Measurements from ENCODE around the gene GNA14. TPM values are rescaled to one million over a fixed set of nuclear protein-coding genes. Genes with fewer than 3 reads are reported as not detected.
"Not testable (repeated sequence)": the region's sequence is repeated elsewhere in the genome, so short reads cannot be mapped to it uniquely, and the experiment has no call there.

Gene GNA14
- total RNA-seq, 1 donor from 2014 or later, result 4.1 TPM

- not testable (repeated sequence) for DNase-seq (ENCODE audit: low read depth in 2 of 2)
Measured at GRCh38 chr9:77408521-77408920, 239.6 kb downstream of the GNA14 start.

GRCh38 chr9:77403239-77403638 is 244.9 kb downstream of the GNA14 start:
- DNase-seq (ENCODE audit: low read depth in 2 of 2), result no peak

DNA sequence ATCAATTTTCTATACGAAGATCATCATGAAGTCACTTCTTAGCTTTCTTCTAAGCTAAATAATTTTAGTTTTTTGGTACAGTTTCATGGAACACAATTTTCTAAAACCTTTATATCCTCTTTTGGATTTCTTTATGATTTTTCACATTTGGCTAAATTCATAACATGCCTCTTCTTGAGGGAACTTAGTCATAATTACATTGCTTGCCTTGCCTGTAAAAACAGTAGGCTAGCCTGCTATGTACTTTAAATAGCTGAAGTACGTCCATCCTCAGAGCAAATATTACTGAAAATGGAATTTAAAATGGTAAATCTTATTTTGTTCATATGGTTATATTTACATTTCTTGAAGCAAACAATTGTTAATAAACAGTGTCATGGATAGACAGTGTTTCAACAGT is 245.8 kb downstream of the GNA14 start:
- DNase-seq (ENCODE audit: low read depth in 2 of 2), result no peak

DNA sequence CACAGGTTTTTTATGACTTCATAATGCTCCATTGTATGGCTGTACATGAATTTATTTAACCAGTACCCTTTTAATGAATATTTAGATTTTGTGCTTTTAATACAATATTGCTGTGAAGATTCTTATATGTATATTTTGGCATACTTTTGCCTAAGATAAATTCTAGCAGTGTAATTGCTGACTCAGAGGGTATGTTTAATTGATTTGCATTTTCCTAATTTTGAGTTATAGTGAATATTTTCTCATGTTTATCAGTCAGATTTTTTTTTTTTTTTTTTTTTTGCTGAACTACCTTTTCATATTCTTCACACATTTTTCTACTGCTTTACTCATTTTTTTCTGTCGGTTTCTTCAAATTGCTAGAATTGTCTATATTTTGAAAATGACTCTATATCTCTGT is 248.2 kb downstream of the GNA14 start:
- DNase-seq (ENCODE audit: low read depth in 2 of 2), result no peak

GRCh38 chr9:77398581-77398980 is 249.5 kb downstream of the GNA14 start:
- peak in 1 of 2 donors; percentile 49 for DNase-seq (ENCODE audit: low read depth in 2 of 2)

DNA sequence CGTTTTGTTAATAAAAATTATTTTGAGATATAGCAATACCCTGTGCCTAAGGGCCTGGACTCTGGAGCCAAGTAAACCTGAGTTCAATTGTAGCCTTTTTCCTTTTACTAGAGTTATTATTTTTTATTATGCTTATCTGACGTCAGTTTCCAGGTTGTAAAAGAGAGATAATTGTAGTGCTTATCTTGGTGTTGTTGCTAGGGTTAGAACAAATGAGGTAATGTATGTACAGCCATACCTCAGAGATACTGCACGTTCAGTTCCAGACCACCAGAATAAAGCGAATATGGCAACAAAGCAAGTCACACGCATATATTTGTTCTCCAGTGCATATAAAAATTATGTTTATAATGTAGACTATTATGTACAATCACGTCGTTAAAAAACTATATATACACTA is 255.8 kb downstream of the GNA14 start:
- no peak for DNase-seq (ENCODE audit: low read depth in 2 of 2)

- DNase-seq (ENCODE audit: low read depth in 2 of 2), result no peak
Measured at GRCh38 chr9:77391834-77392233, 256.3 kb downstream of the GNA14 start.

DNA sequence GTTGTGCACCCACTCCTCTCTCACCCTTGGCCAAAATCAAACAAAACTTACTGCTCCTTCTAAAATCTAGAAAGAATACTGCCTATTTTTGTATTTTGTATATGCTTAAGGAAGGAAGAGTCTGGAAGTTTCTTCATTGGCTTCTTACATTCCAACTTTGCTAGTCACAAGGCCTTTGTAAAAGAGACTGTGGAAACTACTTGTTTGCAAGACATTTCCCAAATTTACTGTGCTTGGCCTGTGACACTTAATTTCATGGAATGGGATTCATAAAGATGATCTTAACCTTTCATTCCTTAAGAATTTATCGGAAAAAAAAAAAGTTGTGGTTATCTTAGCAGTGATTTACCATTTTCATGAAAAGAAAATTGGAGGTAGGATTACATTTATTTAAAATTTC is 261.9 kb downstream of the GNA14 start:
- DNase-seq (ENCODE audit: low read depth in 2 of 2), result no peak

DNA sequence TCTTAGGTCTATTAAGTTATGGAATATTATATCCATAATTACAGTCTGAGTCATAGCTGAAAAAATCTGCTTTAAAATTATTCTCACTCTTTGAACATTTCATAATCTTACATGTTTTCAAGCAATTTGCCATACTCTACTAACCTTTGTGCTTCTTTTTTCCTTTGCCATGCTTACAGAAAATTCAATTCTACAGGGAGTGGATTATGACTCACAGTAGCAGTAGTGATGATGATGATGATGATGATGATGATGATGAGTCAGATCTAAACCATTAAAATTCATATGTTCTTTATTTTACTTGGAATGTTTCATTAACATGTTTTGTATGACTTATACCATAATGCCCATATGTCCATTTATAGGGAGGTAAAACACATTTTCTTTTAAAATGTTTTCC is 263.7 kb downstream of the GNA14 start:
- peak in 1 of 2 donors; percentile 12 for DNase-seq (ENCODE audit: low read depth in 2 of 2)

- no peak for DNase-seq (ENCODE audit: low read depth in 2 of 2)
Measured at GRCh38 chr9:77375956-77376532, 272.1 kb downstream of the GNA14 start.

GRCh38 chr9:77374266-77374665 is 273.9 kb downstream of the GNA14 start:
- DNase-seq (ENCODE audit: low read depth in 2 of 2), result peak in 1 of 2 donors; percentile 5

Data from dermis microvascular lymphatic vessel endothelial cell (primary cell).